Dendritic cell treated with granulocyte-macrophage colony-stimulating factor and Interleukin-4, amounts not matched to agents 40 ng/mL and 50 ng/mL, for 4 days (primary cell): Measurements from ENCODE around the gene RHEX.
"Not testable (repeated sequence)": the region's sequence is repeated elsewhere in the genome, so short reads cannot be mapped to it uniquely, and the experiment has no call there.

Experiments used
- H3K27ac Mint-ChIP-seq: one replicate; pipeline ENCODE4 v1.8.0; 2022; ENCODE audit warnings: mild to moderate bottlenecking, mixed read lengths
- H3K27me3 Mint-ChIP-seq: one replicate; pipeline ENCODE4 v1.8.0; 2022; ENCODE audit warnings: mild to moderate bottlenecking, mixed read lengths
- H3K36me3 Mint-ChIP-seq: one replicate; pipeline ENCODE4 v1.8.0; 2022; ENCODE audit warnings: low read depth, mixed read lengths
- H3K4me1 Mint-ChIP-seq: one replicate; pipeline ENCODE4 v1.8.0; 2022; ENCODE audit warnings: low read depth, mixed read lengths
- H3K4me3 Mint-ChIP-seq: one replicate; pipeline ENCODE4 v1.8.0; 2022; ENCODE audit warnings: mild to moderate bottlenecking, moderate library complexity, mixed read lengths
- H3K9me3 Mint-ChIP-seq: one replicate; pipeline ENCODE4 v1.8.0; 2022; ENCODE audit warnings: mixed read lengths
- intact Hi-C: fragments of 100-400 bp; cut with micrococcal nuclease; formaldehyde crosslinking; loops from one replicate; pipeline ENCODE4 v1.15.0; 2022

The RHEX gene

DNA sequence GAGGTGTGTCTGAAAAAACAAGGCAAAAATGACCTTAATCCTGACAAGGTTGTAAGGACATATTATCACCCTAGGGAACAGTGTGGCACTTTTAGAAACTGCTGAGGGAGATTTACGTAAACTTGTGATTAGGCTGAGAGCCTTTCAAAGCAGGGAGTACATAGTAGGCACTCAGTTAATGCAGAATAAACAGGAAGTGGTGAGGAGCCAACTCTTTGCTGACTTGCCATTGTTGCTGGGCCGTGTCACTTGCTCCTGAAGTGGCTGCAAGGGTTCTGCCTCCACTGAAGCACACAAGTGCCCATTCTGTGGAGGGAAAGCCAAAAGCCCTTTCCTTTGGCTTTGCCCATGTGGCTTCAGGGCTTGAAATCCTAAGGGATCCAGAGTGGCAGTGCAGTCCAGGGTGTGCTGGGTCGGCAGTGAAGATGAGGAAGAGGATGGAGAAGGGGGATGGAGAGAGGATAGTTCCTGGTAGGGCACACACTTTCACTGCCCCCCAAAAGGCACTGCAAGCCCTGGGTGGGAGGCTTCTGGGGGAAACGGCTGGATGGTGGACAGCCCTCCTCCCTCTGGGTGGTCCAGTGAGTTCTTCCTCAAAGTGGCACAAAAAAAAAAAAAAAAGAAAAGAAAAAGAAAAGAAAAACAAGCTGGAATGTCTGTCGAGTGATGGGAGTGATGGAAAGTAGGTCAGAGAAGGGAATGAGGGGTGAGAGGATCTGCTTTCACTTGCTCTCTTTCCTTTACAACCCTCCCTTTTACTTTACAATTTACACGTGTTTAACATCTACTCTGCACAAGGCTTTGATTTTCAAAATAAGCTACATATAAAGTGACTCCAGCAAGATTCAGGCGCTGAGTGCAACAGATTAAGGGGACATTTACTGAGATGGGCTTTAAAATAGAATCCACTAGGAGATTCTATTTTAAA, 13.7 kb upstream of the RHEX start:
- Mint-ChIP-seq H3K9me3 (no peaks in the 10 kb centered on the region), H3K27ac (peak overlapping the region; percentile 11), H3K4me1 (peaks cover 17% of the 10 kb centered on the region), H3K36me3 (no peaks in the 10 kb centered on the region), H3K27me3 (peaks cover 16% of the 10 kb centered on the region), H3K4me3 (no peak overlapping the region)
- intact Hi-C loops: no loop called here

DNA sequence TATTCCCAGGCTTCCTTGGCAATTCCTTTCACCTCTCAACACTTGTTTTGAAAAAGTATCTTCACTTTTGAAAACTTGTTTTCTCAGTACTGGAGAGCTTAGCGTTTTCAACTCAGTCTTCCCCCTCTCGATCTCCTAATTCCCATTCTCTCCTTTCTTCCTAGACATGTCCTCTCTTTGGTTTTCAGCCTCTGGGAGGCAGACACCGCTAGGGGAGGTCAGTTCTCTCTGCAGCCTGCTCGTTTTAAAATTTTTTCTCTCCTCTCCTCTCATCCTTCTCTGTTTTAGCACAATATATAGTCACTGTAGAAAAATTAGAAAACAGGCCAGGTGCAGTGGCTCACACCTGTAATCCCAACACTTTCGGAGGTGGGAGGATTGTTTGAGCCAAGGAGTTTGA, 12.6 kb upstream of the RHEX start:
- peaks cover 11% of the 10 kb centered on the region for H3K27me3 Mint-ChIP-seq
- H3K27ac Mint-ChIP-seq: no peak overlapping the region
- H3K9me3 Mint-ChIP-seq: no peaks in the 10 kb centered on the region
- intact Hi-C loops: no loop called here
- H3K4me1 Mint-ChIP-seq: peaks cover 10% of the 10 kb centered on the region
- H3K4me3 Mint-ChIP-seq: no peak overlapping the region
- H3K36me3 Mint-ChIP-seq: no peaks in the 10 kb centered on the region

DNA sequence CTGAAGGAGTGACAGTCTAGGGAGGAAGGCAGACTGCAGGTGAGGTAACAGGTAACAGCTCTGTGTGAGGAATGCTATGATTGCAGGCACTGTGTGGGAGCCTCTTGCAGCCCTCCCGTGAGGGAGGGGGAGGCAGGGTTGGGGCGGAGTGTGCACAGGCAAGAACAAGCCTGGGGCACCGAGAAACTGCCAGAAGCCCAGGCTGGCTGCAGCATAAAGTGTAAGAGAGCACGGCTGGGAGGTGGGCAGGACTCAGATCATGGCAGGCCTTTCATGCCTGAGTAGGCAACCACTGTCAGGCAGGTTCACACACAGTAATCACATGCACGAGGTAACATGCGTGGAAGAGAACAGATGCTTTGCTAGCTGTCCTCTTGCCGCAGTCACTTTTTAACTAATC, 11.3 kb upstream of the RHEX start:
- H3K4me3 Mint-ChIP-seq: no peak overlapping the region
- H3K36me3 Mint-ChIP-seq: no peaks in the 10 kb centered on the region
- no peak overlapping the region for H3K27ac Mint-ChIP-seq
- peaks cover 10% of the 10 kb centered on the region for H3K27me3 Mint-ChIP-seq
- peaks cover 8% of the 10 kb centered on the region for H3K4me1 Mint-ChIP-seq
- intact Hi-C loops: no loop called here
- no peaks in the 10 kb centered on the region for H3K9me3 Mint-ChIP-seq

DNA sequence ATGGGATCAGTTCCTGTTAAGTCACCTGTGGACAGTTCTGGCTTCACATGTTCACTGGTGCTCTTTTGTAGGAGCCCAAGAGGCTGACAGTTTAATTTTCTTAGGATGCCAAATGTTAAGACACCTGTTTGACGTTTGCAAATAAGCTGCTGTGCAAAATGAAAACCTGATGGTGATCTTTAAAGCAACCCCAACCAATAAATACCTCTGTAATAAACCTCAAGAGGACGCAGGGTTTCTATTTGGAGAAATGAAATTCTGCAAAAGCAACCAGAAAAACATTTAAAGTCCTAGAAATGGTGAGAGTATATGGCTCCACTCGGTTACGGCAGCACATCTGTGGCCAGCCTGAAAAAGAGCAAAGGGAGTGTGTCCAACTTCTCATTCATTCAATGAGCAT, 5.7 kb upstream of the RHEX start:
- no peaks in the 10 kb centered on the region for H3K27me3 Mint-ChIP-seq
- intact Hi-C loops: loop anchor here (5.0 kb wide), 2 partner anchors 35 to 45 kb away; partner anchors contain the start of gene RAB7B
- H3K27ac Mint-ChIP-seq: no peak overlapping the region
- H3K4me1 Mint-ChIP-seq: peaks cover 32% of the 10 kb centered on the region
- no peak overlapping the region for H3K4me3 Mint-ChIP-seq
- H3K36me3 Mint-ChIP-seq: no peaks in the 10 kb centered on the region
- H3K9me3 Mint-ChIP-seq: no peaks in the 10 kb centered on the region

DNA sequence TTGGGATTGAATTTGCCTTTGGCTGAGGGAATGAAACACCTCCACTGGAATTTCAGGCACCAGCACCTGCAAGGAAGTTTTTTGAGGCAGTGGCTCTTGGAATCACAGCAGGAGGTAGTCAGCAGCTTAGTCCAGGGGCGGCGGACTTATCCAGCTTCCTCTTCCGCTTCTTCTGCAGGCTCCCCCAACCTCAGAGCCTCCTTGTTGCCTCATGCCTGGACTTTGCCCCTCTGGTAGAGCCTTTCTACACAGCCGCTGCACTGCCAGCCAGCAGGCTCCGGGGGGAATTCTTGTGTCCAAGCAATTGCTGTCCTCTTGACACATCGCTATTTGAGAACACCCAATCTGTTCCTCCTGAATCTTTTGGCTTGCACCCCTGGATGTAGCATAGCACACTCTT, 4.4 kb upstream of the RHEX start:
- Mint-ChIP-seq H3K4me1 (peaks cover 44% of the 10 kb centered on the region), H3K36me3 (no peaks in the 10 kb centered on the region), H3K9me3 (no peaks in the 10 kb centered on the region), H3K4me3 (no peak overlapping the region), H3K27ac (peak overlapping the region; percentile 27), H3K27me3 (no peaks in the 10 kb centered on the region)
- intact Hi-C loops: loop anchor here (5.0 kb wide), 2 partner anchors 34 to 46 kb away; partner anchors contain the start of gene RAB7B

DNA sequence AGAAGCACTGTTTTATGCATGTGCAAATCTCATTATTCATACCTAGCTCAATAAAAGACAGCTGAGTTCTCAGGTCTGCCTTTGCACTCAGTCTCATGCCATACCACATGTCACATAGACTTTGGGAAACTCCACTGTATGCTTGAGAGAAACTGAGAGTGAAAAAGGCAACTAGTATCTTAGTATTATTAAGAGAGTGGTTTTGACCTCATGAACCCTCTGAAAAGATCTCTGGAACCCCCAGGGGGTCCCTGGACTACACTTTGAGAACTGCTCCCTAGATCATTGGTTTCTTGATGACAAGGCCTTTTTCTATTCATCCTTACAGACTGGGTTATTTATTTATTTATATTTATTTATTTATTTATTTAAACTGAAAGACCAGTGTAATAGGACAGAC, 3.7 kb upstream of the RHEX start:
- Mint-ChIP-seq H3K4me1 (peaks cover 46% of the 10 kb centered on the region), H3K9me3 (no peaks in the 10 kb centered on the region)
- intact Hi-C loops: loop anchor here (5.0 kb wide), 2 partner anchors 33 to 47 kb away; partner anchors contain the start of gene RAB7B

DNA sequence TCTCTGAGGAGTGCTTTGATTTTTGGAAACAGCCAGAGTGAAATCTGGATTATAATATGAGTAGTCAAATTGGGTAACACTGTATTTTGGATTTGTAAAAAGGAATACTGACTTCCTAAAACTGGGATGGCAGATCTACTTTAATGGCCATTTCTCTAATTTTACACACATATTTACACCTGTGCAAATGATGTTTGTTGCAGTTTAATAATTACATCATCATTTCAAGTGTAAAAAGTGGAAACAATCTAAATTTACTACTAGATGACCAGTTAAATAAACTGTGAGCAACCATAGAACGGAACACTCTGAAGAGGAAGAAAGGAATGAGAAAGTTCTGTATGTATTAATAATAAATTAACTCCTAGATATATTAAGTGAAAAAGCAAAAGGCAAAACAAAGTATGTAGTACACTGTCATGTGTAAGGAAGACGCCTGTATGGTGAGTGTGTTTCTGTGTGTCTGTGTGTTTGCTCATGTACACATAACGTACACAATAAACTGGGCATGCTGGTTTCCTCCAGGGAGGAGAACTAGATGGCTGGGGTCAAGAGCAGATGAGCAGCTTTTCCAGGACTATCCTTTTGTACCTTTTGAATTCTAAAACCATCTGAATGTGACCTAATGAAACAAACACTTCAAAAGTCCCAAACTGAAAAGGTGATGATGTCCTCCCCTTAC, 2.9 kb upstream of the RHEX start:
- Mint-ChIP-seq H3K36me3 (no peaks in the 10 kb centered on the region), H3K27me3 (no peaks in the 10 kb centered on the region), H3K4me3 (no peak overlapping the region), H3K9me3 (no peaks in the 10 kb centered on the region), H3K4me1 (peaks cover 46% of the 10 kb centered on the region), H3K27ac (no peak overlapping the region)
- intact Hi-C loops: loop anchor here (5.0 kb wide), 2 partner anchors 32 to 48 kb away; partner anchors contain the start of gene RAB7B

More for the DNA sequence above, 3.7 kb upstream of the RHEX start:
- Mint-ChIP-seq H3K36me3 (no peaks in the 10 kb centered on the region), H3K4me3 (no peak overlapping the region), H3K27ac (no peak overlapping the region), H3K27me3 (no peaks in the 10 kb centered on the region)

DNA sequence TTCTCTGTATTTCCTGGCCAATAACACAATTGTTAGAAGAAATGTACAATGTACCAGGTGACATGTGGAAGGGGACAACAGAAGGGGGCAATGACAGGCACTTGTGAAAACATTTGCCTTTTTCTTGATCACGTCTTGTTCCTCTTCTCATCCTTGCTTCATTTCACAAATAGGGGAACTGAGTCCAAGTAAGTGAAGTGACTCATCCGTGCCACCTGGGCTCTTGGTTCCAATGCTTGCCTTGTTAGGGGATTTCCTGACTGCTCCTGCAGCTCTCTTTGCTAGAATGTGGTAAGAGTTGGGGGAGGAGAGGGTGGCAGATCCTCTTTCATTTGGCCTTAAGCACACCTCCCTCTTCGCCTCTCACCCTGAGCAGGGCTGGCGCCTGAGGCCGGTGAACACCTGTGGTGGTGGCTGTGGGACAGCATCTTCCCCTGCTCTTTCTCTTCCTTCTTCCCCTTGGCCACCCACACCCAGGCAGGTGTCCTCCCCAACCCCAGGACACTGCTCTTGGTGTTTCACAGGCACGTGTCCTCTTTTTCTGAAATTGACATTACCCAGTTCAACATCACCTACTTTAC, 2.2 kb upstream of the RHEX start:
- Mint-ChIP-seq H3K4me3 (no peak overlapping the region), H3K27ac (no peak overlapping the region), H3K4me1 (peaks cover 46% of the 10 kb centered on the region), H3K27me3 (no peaks in the 10 kb centered on the region), H3K9me3 (no peaks in the 10 kb centered on the region), H3K36me3 (no peaks in the 10 kb centered on the region)
- intact Hi-C loops: no loop called here

DNA sequence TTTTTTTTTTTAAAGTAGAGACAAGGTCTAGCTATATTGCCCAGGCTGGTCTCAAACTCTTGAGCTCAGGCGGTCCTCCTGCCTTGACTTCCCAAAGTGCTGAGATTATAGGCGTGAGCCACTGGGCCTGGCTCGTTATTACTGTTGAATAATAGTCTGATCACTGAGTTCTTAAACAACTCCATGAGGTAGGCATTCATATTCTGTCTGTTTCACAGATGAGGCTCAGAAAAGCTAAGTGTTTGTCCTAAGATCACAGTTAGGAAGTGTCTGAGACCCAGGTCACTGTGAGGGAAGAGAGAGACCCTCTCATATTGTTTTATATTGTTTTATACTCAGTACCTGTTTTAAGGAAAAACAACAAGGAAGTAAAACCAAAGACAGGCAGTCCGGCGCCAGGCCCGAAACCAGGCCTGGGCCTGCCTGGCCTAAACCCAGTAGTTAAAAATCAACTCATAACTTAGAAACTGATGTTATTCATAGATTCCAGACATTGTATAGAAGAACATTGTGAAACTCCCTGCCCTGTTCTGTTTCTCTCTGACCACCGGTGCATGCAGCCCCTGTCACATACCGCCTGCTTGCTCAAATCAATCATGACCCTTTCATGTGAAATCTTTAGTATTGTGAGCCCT, 625 bp upstream of the RHEX start:
- H3K4me3 Mint-ChIP-seq, H3K36me3 Mint-ChIP-seq, intact Hi-C loops, H3K27me3 Mint-ChIP-seq, H3K9me3 Mint-ChIP-seq: not testable (repeated sequence)
- Mint-ChIP-seq H3K27ac (peak overlapping the region; percentile 7), H3K4me1 (peaks cover 46% of the 10 kb centered on the region)

DNA sequence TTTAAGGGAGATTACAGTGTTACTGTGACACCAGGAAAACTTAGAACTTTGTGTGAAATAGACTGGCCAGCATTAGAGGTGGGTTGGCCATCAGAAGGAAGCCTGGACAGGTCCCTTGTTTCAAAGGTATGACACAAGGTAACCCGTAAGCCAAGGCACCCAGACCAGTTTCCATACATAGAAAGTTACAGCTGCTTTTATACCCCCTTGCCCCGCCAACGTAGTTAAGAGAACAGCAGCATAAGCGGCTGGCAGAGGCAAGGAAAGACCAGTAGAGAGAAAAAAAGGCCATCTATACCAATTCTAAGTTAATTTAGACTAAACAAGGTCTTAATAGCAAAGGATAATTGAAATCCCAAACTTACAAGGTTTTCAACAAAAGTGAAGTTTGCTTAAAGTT, 643 bp downstream of the RHEX start:
- intact Hi-C loops, H3K36me3 Mint-ChIP-seq, H3K4me3 Mint-ChIP-seq, H3K9me3 Mint-ChIP-seq, H3K27me3 Mint-ChIP-seq: not testable (repeated sequence)
- Mint-ChIP-seq H3K27ac (peak overlapping the region; percentile 7), H3K4me1 (peaks cover 34% of the 10 kb centered on the region)

DNA sequence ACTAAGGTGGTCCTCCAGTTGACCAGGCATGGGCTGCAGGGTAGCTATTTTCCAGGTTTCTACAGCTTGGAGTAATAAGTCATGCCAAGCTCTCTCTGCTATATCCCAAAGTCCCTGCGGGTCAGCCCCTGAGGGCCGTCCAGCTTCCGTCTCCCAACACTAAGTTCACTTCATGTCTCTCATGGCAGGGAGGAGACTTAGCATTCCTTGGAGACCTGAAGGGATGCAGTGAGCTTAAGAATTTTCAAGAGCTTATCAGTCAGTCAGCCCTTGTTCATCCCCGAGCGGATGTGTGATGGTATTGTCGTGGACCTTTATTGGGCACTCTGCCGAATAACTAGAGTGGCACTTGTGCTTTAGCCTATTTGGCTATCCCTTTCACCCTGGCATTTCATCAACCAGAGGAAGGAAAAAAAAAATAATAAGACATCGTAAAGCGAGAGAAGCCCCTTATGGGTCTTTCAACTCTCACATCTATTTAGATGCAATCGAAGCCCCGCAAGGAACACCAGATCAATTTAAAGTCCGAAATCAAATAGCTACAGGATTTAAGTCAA, 2.2 kb downstream of the RHEX start:
- H3K36me3 Mint-ChIP-seq, H3K4me3 Mint-ChIP-seq, H3K27me3 Mint-ChIP-seq, intact Hi-C loops, H3K9me3 Mint-ChIP-seq, H3K27ac Mint-ChIP-seq: not testable (repeated sequence)
- H3K4me1 Mint-ChIP-seq: peaks cover 41% of the 10 kb centered on the region

DNA sequence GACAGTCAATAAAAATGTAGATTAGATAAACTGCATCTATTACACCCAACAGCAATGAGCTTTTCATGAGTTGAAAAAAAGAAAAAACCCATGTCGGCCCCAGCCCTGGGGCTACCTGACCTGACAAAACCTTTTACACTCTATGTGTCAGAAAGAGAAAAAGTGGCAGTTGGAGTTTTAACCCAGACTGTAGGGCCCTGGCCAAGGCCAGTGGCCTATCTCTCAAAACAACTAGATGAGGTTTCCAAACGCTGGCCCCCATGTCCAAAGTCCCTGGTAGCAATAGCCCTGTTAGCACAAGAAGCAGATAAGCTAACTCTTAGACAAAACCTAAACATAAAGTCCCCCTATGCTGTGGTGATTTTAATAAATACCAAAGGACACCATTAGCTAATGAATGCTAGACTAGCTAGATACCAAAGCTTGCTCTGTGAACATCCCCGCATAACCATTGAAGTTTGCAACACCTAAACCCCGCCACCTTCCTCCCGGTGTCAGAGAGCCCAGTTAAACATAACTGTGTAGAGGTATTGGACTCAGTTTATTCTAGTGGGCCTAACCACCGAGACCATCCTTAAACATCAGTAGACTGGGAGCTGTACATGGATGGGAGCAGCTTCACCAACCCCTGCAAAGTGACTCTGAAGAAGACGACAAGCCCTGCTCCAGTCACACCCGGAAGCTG, 2.8 kb downstream of the RHEX start:
- H3K36me3 Mint-ChIP-seq, H3K9me3 Mint-ChIP-seq, H3K27me3 Mint-ChIP-seq, H3K27ac Mint-ChIP-seq, H3K4me3 Mint-ChIP-seq, intact Hi-C loops: not testable (repeated sequence)
- H3K4me1 Mint-ChIP-seq: peaks cover 39% of the 10 kb centered on the region

DNA sequence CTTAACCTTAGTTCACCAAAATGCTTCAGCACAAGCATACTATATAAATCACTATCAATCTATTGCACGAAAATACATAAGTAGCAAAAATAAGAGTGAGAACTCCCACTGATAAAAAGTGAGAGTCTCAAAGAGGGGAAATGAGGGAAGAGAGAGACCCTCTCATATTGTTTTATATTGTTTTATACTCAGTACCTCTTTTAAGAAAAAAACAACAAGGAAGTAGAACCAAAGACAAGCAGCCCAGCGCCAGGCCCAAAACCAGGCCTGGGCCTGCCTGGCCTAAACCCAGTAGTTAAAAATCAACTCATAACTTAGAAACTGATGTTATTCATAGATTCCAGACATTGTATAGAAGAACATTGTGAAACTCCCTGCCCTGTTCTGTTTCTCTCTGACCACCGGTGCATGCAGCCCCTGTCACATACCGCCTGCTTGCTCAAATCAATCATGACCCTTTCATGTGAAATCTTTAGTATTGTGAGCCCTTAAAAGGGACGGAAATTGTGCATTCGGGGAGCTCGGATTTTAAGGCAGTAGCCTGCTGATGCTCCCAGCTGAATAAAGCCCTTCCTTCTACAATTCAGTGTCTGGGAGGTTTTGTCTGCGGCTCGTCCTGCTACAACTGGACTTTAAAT, 5.4 kb downstream of the RHEX start:
- peaks cover 14% of the 10 kb centered on the region for H3K4me1 Mint-ChIP-seq
- intact Hi-C loops, H3K36me3 Mint-ChIP-seq, H3K9me3 Mint-ChIP-seq, H3K27ac Mint-ChIP-seq, H3K27me3 Mint-ChIP-seq, H3K4me3 Mint-ChIP-seq: not testable (repeated sequence)
